Stimulated activated CD4-positive, alpha-beta T cell treated with anti-CD3 and anti-CD28 coated beads, Interleukin-12 subunit alpha, Interleukin-12 subunit beta, amount 100 ng/mL, for 48 hours (primary cell): Measurements from ENCODE around the gene COQ8B.
A peak's percentile ranks its signal among the peaks of the same experiment; 100 is the strongest.
"Not testable (repeated sequence)": the region's sequence is repeated elsewhere in the genome, so short reads cannot be mapped to it uniquely, and the experiment has no call there.

ENCODE experiments used
- DNase-seq, 3 donors: peaks; one replicate each; pipeline ENCODE4 v3.0.0-alpha.2; 2020; ENCODE audit warnings: low read depth in 2 of 3, low spot score in 1 of 3

The COQ8B gene

DNA sequence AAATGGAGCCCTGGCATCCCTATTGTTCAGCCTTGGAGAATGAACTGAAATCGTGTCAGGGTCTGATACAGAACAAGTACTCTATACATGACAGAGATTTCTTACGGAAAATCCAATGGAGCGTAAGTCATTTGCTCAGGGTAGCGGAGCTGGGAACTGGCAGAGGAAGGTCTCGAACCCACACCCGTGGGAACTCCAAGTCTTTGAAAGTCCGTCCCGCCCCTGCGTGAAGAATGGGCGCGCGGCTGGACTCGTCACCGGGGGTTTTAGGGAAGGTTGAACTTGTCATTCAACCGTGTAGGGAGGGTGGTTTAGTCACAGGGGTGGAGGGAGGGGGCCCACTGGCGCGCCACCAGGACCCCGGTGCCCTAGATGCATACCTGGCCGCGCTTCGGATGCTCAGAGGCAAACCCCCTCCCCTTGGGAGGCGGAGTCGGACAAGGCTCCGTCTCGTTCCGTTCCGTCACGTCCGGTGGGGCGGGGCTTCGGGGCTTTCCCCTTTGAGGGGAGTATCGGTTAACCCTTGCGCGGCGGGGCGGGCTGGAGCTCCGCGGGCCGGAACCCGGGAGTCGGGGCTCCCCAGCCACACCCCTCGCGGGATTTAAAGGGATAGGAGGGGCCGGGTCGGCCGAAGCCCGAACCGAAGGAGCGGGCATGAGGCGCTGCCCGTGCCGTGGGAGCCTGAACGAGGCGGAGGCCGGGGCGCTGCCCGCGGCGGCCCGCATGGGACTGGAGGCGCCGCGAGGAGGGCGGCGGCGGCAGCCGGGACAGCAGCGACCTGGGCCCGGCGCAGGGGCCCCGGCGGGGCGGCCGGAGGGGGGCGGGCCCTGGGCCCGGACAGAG is at the start of gene COQ8B, which contains the start of gene ITPKC:
COQ8B (minus strand) TSS at position 405 of the 843 bp plus-strand sequence. CDS start 2,254 bp downstream, outside the sequence.
ITPKC (plus strand) TSS at position 631 of the 843 bp plus-strand sequence; CDS start at position 655, 24 bp downstream.
- DNase-seq = peak; percentile 99 to 100 (median 99)

DNA sequence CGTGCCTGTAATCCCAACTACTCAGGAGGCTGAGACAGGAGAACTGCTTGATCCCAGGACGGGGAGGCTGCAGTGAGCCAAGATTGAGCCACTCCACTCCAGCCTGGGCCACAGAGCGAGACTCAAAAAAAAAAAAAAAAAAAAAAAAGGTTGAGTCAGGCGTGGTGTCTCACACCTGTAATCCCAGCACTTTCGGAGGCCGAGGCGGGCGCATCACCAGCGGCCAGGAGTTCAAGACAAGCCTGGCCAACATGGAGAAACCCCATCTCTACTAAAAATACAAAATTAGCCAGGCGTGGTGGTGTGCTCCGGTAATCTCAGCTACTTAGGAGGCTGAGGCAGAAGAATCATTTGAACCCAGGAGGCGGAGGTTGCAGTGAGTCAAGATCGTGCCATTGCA is 49.7 kb upstream of the COQ8B start:
- DNase-seq = not testable (repeated sequence)

DNA sequence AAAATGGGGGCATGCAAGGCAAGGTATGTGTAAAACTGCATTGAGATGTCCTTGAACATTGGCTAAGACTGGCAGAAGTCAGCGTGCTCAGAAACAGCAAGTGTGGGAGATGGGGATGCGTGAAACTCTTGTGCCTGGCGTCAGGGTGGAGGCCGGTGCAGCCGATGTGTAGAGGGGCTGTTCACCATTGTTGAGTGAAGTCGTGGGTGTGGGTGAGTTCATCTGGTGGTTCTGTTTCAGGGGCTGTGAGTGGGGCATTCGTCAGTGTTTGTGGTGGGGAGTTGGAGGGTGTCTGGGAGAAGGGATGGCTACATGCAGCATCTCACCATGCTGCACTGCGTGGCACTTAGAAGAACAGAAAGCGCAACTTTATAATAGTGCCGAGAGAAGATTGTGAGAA is 47.3 kb upstream of the COQ8B start:
- no peak for DNase-seq

- DNase-seq = no peak
Measured at GRCh38 chr19:40763526-40763925, 46.8 kb upstream of the COQ8B start.

GRCh38 chr19:40762754-40763470 is 46.2 kb upstream of the COQ8B start:
- DNase-seq = no peak

- DNase-seq = no peak
Measured at GRCh38 chr19:40759352-40759751, 42.7 kb upstream of the COQ8B start.

GRCh38 chr19:40758491-40758890 is 41.8 kb upstream of the COQ8B start:
- no peak for DNase-seq

DNA sequence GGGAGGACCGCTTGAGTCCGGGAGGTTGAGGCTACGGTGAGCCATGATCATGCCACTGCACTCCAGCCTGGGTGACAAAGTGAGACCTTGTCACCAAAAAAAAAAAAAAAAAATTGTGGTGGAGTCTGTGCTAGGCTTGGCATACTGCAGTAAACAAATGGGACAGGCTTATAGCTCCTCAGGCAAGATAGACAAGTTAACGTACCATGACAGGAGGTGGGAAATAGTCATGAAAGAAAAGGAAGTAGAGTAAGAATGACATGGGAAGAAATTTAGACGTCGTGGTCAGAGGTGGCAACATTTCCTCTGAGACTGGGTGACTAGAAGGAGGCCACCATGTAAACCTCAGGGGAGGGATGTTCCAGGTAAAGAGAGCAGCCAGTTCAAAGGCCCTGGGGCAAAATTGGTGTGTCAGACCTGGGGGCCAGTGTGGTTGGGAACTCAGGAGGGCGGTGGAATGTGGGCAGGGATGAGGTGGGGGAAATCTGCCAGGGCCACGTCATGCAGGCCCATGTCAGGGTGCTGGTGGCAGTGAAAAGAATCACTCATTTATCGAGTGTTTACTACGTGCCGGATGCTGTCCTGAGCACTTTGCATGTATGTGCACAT is 39.9 kb upstream of the COQ8B start:
- DNase-seq = peak in 2 of 3 donors; percentile 27 to 46

DNA sequence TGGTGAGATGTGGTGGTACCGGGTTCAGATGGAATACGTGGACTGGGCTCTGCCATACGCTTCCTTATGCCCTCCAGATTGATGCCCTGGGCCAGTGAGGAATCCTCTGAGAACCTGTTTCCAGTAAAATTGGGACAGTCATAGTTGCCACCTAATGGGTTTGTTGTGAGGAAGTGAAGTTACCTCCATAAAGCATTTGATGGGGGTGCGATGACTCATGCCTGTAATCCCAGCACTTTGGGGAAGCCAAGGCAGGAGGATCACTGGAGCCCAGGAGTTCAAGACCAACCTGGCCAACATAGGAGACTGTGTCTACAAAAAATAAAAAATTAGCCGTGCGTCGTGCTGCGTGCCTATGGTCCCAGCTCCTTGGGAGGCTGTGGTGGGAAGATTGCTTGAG is 39.1 kb upstream of the COQ8B start:
- no peak for DNase-seq

DNA sequence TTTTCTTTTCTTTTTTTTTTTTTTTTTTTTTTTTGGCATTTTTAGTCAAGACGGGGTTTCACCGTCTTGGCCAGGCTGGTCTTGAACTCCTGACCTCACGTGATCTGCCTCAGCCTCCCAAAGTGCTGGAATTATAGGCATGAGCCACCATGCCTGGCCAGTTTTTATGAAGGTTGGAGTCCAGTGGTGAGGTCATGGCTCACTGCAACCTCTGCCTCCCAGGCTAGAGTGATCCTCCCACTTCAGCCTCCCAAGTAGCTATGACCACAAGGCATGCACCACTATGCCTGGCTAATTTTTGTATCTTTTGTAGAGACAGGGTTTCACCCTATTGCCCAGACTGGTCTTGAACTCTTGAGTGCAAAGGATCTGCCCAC is 38.5 kb upstream of the COQ8B start:
- no peak for DNase-seq

- DNase-seq = peak; percentile 56 to 71 (median 68)
Measured at GRCh38 chr19:40754611-40755247, 38.0 kb upstream of the COQ8B start.

- DNase-seq = no peak
Measured at GRCh38 chr19:40752257-40752781, 35.6 kb upstream of the COQ8B start.

GRCh38 chr19:40750874-40751537 is 34.3 kb upstream of the COQ8B start, which contains the start of gene SNRPA:
TSS of gene SNRPA (plus strand) at chr19:40751203. CDS start at chr19:40751409, 206 bp downstream.
- peak; percentile 95 to 96 (median 96) for DNase-seq

DNA sequence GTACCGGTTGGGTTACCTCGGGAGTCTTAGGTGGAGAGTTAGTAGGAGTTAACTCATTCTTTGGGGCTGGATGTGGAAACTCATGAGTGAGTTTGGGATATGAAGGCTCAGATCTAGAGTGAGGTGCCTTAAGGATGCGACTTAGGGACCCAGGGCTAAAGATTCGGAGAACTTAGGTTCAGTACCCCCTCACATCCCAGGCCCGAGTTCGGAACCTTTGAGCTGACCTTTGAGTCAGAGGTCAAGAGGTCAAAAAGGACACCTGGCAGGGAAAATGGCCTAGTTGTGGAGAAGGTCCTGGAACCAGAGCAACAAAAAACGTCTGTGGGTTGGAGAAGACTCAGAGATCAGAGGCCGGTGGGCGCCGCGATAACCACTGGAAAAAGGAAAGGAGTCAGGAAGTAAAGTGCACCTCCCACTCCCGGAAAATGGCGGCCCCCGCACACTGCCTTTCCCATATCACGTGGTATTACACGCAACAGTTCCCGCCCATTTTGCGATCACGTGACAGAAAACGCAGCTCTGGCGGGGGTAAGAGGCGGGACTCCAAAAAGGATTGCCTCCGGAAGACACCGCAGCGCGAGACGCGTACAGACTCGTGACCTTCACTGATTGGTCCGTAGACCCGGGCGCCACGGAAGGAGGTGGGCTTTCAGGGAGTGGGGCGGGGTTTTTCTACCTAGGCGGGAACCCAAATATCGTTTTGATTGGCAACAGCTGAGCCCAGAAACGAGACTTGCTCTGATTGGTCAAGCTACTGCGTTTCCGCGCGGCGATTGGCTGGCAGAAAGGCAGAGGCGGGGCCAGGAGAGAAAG is 33.6 kb upstream of the COQ8B start, which contains the start of gene ACTMAP:
ACTMAP (minus strand) TSS at position 420 of the 816 bp plus-strand sequence. CDS start 674 bp downstream, outside the sequence.
- peak; percentile 99 to 100 (median 99) for DNase-seq

DNA sequence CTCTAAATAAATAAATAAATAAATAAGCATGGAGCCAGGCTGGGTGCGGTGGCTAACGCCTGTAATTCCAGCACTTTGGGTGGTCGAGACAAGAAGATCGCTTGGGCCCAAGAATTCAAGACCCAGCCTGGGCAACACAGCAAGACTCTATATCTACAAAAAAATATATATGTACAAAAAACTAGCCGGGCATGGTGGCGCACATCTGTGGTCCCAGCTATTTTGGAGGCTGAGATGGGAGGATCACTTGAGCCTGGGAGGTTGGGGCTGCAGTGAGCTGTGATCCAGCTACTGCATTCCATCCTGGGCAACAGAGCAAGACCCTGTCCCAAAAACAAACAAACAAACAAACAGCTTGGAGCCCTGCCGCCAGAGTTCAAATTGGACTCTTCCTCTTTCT is 30.9 kb upstream of the COQ8B start:
- DNase-seq = no peak

GRCh38 chr19:40745402-40745780 is 28.7 kb upstream of the COQ8B start:
- DNase-seq = no peak

GRCh38 chr19:40744554-40745401 is 28.1 kb upstream of the COQ8B start:
- no peak for DNase-seq

DNA sequence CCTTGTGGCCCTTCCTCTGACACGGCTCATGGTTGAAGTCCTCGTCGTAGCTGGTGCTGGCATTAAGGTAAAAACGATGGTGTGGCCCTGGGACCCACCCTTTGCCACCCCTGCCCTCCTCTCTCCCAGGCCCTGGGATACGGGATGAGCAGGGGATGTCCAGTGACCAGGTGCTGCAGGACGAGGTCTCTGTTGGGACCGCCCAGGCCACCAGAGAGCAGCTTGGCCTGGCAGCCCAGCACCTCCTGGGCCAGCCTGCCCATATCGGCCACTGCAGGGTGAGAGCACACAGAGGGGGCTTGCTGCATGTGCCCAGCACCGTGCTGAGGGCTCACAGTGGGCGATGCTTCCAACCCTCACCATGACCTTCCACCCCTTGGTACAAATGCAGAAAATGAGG is 27.2 kb upstream of the COQ8B start:
- DNase-seq = no peak
